HG03442 (cell line): Measurements from ENCODE around the gene TMCO4.

ENCODE experiments used
- ATAC-seq: cut with Tn5 transposase; IDR thresholded peaks from one replicate; pipeline ENCODE4 v1.9.1; 2021; ENCODE audit warnings: mild to moderate bottlenecking, moderate library complexity; ENCODE audit not compliant: unreplicated experiment

Gene TMCO4

GRCh38 chr1:19662313-19662712, 137.4 kb downstream of the TMCO4 start:
- ATAC-seq: no peak

DNA sequence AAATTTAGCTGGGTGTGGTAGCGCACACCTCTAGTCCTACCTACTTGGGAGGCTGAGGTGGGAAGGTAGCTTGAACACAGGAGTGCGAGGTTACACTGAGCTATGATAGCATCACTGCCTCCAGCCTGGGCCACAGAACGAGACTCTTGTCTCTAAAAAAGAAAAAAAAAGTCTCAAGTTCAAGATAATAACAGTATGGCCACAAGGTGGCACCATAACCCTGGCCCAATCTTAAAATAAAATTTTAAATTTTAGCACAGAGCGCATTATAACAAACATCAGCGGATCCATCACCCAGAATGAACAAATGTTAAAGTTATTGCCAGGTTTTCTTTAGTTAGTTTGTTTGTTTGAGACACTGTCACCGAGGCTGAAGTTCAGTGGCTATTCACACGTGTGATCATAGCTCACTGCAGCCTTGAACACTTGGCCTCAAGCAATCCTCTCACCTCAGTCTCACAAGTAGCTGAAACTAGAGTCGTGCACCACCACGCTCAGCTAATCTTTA, 137.9 kb downstream of the TMCO4 start:
- ATAC-seq: no peak

DNA sequence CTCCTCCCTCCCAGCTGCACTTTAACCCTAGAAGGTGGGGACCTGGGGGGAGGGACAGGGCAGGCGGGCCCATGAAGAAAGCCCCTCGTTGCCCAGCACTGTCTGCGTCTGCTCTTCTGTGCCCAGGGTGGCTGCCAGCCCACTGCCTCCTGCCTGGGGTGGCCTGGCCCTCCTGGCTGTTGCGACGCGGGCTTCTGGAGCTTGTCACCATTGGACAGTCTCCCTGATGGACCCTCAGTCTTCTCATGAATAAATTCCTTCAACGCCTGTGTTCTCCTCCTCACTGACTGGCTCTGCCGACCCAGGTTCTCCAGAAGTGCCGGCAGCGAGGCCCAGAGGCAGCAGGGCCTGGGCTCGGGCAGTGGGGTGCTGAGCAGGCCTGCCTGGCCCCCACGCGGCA, 141.5 kb downstream of the TMCO4 start:
- no peak for ATAC-seq

GRCh38 chr1:19657511-19657910, 142.2 kb downstream of the TMCO4 start:
- no peak for ATAC-seq

DNA sequence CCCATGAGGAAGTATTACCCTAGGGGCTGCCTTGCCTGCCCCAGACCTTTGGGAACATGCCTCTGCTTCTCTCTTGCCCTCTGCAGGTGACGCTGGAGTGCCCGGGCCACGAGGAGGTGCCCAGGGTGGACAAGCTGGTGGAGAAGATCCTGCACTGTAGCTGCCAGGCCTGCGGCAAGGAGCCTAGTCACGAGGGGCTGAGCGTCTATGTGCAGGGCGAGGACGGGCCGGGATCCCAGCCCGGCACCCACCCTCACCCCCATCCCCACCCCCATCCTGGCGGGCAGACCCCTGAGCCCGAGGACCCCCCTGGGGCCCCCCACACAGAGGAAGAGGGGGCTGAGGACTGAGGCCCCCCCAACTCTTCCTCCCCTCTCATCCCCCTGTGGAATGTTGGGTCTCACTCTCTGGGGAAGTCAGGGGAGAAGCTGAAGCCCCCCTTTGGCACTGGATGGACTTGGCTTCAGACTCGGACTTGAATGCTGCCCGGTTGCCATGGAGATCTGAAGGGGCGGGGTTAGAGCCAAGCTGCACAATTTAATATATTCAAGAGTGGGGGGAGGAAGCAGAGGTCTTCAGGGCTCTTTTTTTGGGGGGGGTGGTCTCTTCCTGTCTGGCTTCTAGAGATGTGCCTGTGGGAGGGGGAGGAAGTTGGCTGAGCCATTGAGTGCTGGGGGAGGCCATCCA, 142.8 kb downstream of the TMCO4 start:
- ATAC-seq: no peak

- ATAC-seq: no peak
Observed at GRCh38 chr1:19656134-19656779, 143.5 kb downstream of the TMCO4 start.

DNA sequence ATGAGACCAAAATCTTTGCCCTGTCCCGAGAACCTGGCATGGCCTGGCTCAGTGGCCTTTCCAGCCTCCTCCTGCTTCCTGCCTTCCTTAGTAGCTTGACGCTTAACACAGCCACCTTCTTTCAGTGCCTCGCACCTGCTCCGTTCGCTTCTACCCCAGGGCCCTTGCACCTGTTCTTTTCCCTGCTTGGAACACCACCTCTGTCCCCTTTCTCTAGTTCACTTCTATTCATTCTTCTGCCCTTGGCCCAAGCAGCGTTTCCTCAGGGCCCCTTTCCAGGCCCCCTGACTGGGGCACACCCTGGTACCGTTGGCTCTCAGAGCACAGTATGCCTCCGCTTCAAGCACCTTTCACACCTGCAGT, 144.0 kb downstream of the TMCO4 start:
- no peak for ATAC-seq

- ATAC-seq: no peak
Observed at GRCh38 chr1:19654886-19655717, 144.6 kb downstream of the TMCO4 start.

GRCh38 chr1:19654386-19654785, 145.3 kb downstream of the TMCO4 start:
- ATAC-seq: no peak

GRCh38 chr1:19651141-19651737, 148.5 kb downstream of the TMCO4 start:
- ATAC-seq: no peak

DNA sequence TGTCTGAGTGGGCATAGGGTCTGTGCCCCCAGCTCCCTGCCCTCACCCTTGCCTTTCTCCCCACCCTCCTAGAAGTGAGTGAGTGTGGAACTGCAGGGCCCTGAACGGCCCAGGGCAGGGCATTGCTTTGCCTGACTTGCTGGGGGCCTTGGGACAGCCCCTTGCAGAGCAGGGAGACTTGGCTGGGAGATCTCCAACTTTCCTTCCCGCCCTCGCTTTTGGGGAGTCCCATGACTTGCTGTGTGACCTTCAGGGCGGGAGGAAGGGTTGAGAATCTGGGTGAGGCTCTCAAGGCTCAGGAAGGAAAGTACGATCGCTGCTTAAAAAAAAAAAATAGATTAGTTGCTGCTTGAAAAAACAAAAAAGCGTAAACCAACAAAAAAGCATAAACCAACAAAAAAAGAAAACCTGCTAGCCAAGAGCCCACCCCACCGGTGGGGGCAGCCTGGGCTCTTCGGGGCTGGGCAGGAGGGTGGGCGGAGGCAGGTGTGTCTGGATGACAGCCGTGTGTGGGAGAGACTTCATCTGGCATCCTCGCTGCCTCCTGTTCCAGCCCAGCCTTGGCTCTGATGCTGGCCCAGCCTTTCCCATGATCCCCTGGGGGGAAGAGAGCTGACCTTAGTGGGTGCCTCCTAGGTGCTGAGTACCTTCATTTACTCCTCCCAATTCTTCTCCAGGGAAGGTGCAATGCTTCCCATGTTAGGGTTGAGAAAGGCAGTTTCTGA, 149.1 kb downstream of the TMCO4 start:
- ATAC-seq: no peak

DNA sequence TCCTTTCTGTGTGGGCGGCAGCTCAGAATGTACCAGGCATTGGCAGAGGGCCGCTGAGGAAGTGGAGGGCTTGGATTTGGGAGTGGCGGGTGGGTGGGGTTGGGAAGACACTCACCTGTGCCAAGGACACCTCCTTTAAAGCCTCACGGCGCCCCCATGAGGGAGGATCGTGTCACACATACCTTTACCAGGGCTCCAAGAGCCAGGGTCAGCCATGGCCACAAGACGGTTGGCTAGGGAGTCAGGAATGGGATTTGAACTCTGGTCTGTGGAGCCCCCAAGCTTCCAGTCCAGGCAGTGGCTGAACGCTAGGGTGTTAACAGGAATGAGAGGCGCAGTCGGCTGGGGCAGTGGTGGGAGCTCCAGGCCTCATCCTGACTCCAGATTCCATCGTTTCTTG, 151.0 kb downstream of the TMCO4 start:
- ATAC-seq: no peak

- ATAC-seq: no peak
Observed at GRCh38 chr1:19648239-19648638, 151.5 kb downstream of the TMCO4 start.

DNA sequence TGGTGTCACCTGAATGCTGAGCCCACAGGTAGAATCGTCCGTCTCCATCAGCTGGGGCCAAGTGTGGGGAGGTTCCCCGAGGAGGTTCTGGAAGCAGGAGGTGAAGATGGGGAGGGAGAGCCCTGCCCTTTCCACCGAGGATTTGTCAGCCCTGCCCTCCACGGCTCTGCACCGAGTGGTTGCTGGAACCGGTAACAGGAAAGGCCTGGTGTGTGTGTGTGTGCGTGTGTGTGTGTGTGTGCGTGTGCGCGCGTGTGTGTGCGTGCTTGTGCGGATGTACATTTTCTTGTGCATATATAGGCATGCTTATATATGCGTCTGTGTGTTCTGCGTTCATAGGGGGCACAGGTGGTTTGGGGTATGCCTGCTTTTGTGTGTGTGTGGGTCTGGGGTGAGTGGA, 152.1 kb downstream of the TMCO4 start:
- ATAC-seq: no peak

DNA sequence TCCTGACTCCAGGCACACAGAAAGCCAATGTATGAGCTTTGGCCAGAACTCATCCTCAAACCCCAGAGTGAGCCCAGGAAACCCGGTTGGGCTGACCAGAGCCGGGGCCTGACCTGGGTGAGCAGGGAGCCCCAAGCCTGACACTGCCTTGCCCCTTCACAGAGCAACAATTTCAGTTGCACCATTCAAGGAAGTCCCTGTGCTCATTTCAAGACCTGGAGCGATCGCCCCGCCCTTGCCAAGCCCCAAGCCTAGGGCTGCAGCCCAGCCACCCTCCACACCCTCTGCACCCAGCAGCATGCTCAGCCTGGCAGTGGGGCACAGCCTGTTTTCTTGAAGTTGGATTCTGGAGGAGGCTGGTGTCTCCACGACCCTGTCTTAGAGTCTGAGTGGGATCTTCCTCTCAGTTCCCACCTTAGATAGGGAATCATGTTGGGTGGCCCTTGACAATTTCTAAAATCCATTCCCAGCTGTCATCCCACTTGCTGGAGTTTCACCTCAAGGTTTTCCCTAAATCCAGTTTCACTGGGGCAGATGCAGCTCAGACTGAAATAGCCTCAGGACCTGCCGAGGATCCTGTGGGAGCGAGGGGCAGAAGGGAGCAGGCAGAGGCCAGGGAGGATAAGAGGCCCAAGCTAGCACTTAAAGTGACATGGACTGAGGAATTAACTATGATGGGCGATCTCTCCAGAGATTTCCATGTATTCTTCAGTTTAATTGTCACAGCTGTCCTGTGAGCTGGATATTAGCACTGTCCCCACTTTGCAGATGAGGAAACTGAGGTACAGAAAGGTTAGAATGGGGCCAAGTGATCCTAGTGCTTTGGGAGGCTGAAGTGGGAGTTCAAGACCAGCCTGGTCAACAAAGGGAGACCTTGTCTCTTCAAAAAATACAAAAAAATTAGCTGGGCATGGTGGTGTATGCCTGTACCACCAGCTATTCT, 153.1 kb downstream of the TMCO4 start:
- no peak for ATAC-seq

DNA sequence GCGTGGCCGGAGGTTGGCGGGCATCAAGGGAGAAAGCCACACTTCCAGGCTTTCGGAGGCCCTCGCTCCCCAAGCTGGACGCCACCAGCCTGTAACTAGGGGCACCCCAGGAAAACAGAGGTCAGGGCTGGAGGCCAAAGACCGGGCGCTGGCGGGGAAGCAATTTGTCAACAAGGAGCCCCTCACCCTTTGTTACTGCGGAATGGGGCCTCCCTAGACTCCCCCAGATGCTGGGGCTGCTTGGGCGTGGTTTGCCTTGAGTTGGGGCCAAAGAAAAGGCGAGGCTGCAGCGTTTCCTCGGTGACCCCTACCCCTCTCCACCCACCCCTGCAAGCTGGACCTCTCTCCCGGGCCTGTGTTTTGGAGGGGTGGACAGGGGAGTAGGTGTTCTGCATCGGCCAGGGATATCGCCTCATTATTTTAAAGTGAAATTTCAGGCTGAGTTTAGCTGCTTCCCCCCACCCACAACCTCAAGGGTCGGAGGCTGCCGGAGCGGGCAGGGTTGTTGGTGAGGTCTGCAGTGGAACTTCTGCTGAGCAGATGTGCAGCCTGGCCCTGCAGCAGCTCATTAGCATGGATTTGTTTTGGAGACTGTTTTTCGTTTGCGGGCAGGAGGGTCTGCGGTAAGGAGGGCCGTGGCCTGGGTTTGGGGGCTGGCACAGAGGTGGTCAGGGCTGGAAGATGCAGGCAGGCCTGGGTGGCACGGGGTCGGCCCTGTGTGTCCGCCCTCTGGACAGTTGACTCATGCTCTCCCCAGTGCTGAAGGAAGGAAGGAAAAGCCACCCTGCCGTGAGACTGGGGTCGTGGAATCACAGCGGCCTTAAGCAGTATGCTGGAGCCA, 154.1 kb downstream of the TMCO4 start:
- no peak for ATAC-seq

- ATAC-seq: no peak
Observed at GRCh38 chr1:19644681-19645410, 154.9 kb downstream of the TMCO4 start.

- no peak for ATAC-seq
Observed at GRCh38 chr1:19644395-19644680, 155.4 kb downstream of the TMCO4 start.
